GM18520 (cell line): ENCODE measurements around the gene MUC3A.
"Not testable (repeated sequence)": the region's sequence is repeated elsewhere in the genome, so short reads cannot be mapped to it uniquely, and the experiment has no call there.

Experiments
- ATAC-seq: cut with Tn5 transposase; IDR thresholded peaks from one replicate; pipeline ENCODE4 v1.9.1; 2021; ENCODE audit not compliant: unreplicated experiment

The MUC3A gene

GRCh38 chr7:100971111-100972001, 22.0 kb downstream of the MUC3A start:
- ATAC-seq, result no peak

DNA sequence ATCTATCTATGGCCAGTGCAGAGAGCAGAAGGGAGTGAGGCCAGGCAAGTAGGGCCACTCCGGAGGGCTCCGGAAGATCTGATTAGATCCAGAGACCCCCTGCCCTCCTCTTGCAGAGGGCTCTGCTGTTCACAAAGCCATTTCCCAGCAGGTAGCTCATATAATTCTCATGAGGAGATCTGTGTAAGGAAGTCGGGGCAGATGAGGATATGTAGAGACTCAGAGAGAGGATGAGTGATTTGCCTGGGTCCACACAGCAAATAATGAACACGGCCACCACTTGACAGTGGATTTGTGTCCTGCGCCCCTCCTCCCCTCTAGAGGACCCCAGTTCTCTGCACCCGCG, 22.6 kb downstream of the MUC3A start:
- ATAC-seq, result no peak

DNA sequence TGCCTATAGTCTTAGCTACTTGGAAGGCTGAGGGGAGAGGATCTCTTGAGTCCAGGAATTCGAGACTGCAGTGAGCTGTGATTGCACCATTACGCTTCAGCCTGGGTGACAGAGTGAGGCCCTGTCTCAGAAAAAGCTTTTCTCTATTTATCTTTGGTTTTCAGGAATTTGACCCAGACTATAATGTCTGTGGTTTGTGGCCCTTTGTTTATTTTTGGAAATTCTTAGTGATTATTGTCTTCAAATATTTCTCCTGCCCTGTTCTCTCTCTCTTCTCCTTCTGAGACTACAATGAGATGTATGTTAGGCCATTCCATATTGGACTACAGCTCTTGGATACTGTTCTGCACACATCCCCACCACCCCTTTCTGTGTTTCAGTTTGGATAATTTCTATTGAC, 24.7 kb downstream of the MUC3A start:
- no peak for ATAC-seq

DNA sequence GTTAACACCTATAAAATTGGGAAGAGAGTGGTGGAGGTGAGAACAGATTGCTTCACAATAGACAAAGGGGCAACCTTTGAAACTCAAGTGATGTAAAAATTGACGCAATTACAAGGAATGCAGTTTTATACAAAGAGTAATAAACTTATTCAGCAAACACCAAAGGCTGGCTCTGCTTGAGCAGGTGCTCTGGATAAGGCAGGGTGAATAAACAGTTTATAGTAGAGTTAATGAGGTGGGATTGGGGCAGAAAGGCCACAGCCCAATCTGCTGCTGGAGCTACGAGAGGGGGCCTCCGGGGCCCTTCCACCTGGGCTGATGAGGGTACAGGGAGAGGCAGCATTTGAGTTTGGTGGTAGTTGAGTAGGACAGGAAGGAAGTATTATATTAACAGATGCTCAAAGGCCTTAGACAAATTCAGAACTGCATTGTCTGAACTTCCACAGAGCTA, 26.1 kb downstream of the MUC3A start:
- no peak for ATAC-seq

GRCh38 chr7:100978300-100978699, 29.0 kb downstream of the MUC3A start:
- no peak for ATAC-seq

DNA sequence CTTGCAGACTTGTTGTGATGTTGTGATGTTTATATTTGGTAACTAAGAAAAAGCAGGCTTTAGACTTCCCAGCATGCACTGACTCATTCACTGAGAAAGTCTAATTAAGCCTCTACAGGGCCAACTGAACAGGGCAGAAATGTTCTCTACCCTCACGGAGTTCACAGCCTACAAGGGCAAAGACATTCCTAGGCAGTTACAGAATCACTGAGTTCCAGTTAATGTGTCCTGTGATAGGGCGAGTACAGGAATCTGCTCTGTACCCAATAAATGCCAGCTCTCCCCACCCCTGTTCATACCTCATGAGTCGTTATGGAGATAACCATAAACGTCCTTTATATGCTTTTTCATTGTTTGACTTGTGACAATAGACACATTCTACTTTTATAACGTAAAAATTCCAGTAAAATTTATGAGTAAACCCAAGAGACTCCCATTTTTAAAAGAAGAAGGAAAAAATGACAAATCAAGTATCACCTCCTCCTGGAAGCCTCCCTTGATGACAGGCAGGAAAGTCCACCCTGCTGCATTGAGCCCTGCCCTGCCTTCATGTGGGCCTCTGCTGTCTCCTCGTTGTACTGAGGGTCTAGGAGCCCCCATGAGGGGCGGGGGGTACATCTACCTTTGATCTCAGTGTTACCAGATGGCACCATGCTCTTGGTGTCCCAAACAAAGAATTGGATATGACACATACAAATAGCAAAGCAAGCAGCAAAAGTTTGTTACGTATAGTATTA, 34.3 kb downstream of the MUC3A start:
- ATAC-seq, result no peak

- ATAC-seq, result not testable (repeated sequence)
These were observed 35.0 kb downstream of the MUC3A start for GRCh38 chr7:100984241-100984918.

- ATAC-seq, result not testable (repeated sequence)
These were observed 35.9 kb downstream of the MUC3A start for GRCh38 chr7:100985033-100985797.

- ATAC-seq, result no peak
These were observed 42.3 kb downstream of the MUC3A start for GRCh38 chr7:100991631-100992030.

GRCh38 chr7:100992280-100992679, 42.9 kb downstream of the MUC3A start:
- ATAC-seq, result not testable (repeated sequence)

GRCh38 chr7:100994671-100995070, 45.3 kb downstream of the MUC3A start:
- not testable (repeated sequence) for ATAC-seq

DNA sequence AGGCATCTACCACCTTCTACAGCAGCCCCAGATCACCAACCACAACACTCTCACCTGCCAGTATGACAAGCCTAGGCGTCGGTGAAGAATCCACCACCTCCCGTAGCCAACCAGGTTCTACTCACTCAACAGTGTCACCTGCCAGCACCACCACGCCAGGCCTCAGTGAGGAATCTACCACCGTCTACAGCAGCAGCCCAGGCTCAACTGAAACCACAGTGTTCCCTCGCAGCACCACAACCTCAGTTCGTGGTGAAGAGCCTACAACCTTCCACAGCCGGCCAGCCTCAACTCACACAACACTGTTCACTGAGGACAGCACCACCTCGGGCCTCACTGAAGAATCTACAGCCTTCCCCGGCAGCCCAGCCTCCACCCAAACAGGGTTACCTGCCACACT, 49.2 kb downstream of the MUC3A start:
- ATAC-seq, result not testable (repeated sequence)

DNA sequence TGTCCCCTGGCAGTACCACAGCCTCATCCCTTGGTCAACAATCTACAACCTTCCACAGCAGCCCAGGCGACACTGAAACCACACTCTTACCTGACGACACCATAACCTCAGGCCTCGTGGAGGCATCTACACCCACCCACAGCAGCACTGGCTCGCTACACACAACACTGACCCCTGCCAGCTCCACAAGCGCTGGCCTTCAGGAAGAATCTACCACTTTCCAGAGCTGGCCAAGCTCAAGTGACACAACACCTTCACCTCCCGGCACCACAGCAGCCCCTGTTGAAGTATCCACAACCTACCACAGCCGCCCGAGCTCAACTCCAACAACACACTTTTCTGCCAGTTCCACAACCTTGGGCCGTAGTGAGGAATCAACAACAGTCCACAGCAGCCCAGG, 50.0 kb downstream of the MUC3A start:
- not testable (repeated sequence) for ATAC-seq

- not testable (repeated sequence) for ATAC-seq
These were observed 50.7 kb downstream of the MUC3A start for GRCh38 chr7:101000025-101000424.

DNA sequence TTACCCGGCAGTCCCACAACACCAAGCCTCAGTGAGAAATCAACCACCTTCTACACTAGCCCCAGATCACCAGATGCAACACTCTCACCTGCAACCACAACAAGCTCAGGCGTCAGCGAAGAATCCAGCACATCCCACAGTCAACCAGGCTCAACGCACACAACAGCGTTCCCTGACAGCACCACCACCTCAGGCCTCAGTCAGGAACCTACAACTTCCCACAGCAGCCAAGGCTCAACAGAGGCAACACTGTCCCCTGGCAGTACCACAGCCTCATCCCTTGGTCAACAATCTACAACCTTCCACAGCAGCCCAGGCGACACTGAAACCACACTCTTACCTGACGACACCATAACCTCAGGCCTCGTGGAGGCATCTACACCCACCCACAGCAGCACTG, 53.0 kb downstream of the MUC3A start:
- not testable (repeated sequence) for ATAC-seq

DNA sequence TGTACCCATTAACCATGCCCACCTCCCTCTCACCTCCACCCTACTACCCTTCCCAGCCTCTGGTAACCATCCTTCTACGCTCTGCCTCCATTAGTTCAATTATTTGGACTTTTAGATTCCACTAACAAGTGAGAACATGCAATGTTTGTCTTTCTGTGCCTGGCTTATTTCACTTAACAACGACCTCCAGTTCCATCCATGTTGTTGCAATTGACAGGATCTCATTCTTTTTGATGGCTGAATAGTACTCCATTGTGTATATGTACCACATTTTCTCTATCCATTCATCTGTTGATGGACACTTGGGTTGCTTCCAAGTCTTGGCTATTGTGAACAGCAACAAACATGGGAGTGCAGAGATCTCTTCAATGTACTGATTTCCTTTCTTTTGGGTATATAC, 58.0 kb downstream of the MUC3A start:
- not testable (repeated sequence) for ATAC-seq

DNA sequence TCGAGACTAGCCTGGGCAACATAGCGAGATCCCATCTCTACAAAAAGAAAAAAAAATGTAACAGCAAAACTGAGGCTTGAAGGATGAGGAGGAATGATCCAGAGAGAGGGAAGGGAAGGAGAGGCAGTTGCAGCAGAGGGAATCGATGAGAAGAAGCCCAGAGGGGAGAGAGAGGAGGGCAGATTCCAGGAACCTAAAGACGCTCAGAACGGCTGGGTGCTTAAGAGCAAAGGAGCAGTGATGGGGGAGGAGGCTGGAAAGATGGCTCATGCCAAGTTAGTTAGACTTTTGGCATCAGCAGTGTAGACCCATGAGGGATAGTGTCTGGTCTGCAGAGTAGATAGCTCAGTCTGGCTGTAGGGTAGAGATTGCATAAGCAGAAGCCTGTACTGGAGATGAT, 60.3 kb downstream of the MUC3A start:
- no peak for ATAC-seq

DNA sequence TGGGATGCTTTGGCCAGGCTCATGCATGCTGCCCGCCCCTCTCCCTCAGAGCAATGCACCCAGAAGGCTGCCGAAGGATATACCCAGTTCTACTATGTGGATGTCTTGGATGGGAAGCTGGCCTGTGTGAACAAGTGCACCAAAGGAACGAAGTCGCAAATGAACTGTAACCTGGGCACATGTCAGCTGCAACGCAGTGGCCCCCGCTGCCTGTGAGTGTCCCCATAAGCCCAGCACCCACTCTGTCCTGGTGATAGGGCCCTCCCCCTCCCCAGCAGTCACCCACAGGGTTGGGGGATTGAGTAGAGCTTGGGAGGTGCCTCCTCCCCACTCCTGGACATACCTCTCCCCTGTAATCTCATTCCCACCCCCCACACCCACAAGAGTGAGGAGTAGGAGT, 63.6 kb downstream of the MUC3A start:
- no peak for ATAC-seq

GRCh38 chr7:101015626-101016025, 66.3 kb downstream of the MUC3A start:
- ATAC-seq, result no peak

GRCh38 chr7:101017064-101017777, 67.9 kb downstream of the MUC3A start:
- ATAC-seq, result peak; percentile 37
